Loucy (cell line): ENCODE measurements around the gene SIGLEC11.

Experiments used
- H2AFZ ChIP-seq: fragments of 200-600 bp; sonication (generic); 2 replicates; pipeline ENCODE4 v1.6.0; 2016; ENCODE audit warnings: antibody characterized with exemption, mild to moderate bottlenecking, low read length, moderate library complexity
- H3F3A ChIP-seq: fragments of 200-600 bp; 2 replicates; pipeline ENCODE4 v1.6.0; 2016; ENCODE audit warnings: antibody characterized with exemption, low read depth, mild to moderate bottlenecking
- H3K27me3 ChIP-seq: fragments of 200-600 bp; sonication (generic); 2 replicates; pipeline ENCODE4 v1.6.1; 2014; ENCODE audit warnings: low read length, mild to moderate bottlenecking; ENCODE audit not compliant: insufficient read depth, poor library complexity, severe bottlenecking
- H3K36me3 ChIP-seq: fragments of 200-600 bp; sonication (generic); 2 replicates; pipeline ENCODE4 v1.6.1; 2016; ENCODE audit warnings: low read length; ENCODE audit not compliant: insufficient read depth
- H3K4me1 ChIP-seq: fragments of 200-600 bp; sonication (generic); 2 replicates; pipeline ENCODE4 v1.5.1; 2014; ENCODE audit warnings: low read length, mild to moderate bottlenecking; ENCODE audit not compliant: insufficient read depth, poor library complexity, severe bottlenecking
- H3K4me2 ChIP-seq: fragments of 200-600 bp; sonication (generic); 2 replicates; pipeline ENCODE4 v1.6.0; 2014; ENCODE audit warnings: antibody characterized with exemption, low read length, low read depth, mild to moderate bottlenecking; ENCODE audit not compliant: poor library complexity, severe bottlenecking
- H3K4me3 ChIP-seq: fragments of 200-600 bp; sonication (generic); 2 replicates; pipeline ENCODE4 v1.5.1; 2014; ENCODE audit warnings: low read length, mild to moderate bottlenecking, mixed read lengths; ENCODE audit not compliant: poor library complexity, severe bottlenecking
- H3K79me2 ChIP-seq: fragments of 200-600 bp; sonication (generic); 2 replicates; pipeline ENCODE4 v1.6.1; 2014; ENCODE audit warnings: low read length; ENCODE audit not compliant: insufficient read depth
- H3K9ac ChIP-seq: fragments of 200-600 bp; sonication (generic); 2 replicates; pipeline ENCODE4 v1.6.0; 2014; ENCODE audit warnings: mild to moderate bottlenecking, low read depth, low read length, moderate library complexity; ENCODE audit not compliant: poor library complexity, severe bottlenecking
- H3K9me2 ChIP-seq: fragments of 200-600 bp; sonication (generic); replicated peaks from 2 replicates; pipeline ENCODE4 v1.6.1; 2016; ENCODE audit warnings: low read depth, low read length, mixed read lengths
- H3K9me3 ChIP-seq: fragments of 200-600 bp; sonication (generic); 2 replicates; pipeline ENCODE4 v1.6.1; 2014; ENCODE audit warnings: mild to moderate bottlenecking, antibody characterized with exemption, low read length, low read depth; ENCODE audit not compliant: insufficient read depth
- H4K20me1 ChIP-seq: fragments of 200-600 bp; sonication (generic); 2 replicates; pipeline ENCODE4 v1.6.0; 2014; ENCODE audit warnings: antibody characterized with exemption, low read length, mild to moderate bottlenecking; ENCODE audit not compliant: insufficient read depth, poor library complexity, severe bottlenecking
- CTCF ChIP-seq: fragments of 200-600 bp; sonication (generic); conservative IDR thresholded peaks from 2 replicates; pipeline ENCODE4 v1.5.1; 2014; ENCODE audit warnings: mild to moderate bottlenecking, antibody characterized with exemption, low read length
- EZH2phosphoT487 ChIP-seq: fragments of 200-600 bp; IDR thresholded peaks from 2 replicates; pipeline ENCODE4 v1.6.1; 2018; ENCODE audit warnings: antibody characterized with exemption, mild to moderate bottlenecking, moderate library complexity, borderline replicate concordance

SIGLEC11 gene

GRCh38 chr19:49940482-49940791, 20.5 kb downstream of the SIGLEC11 start:
- Histone ChIP-seq H3K4me1 (no peaks in the 10 kb centered on the region), H3K36me3 (no peaks in the 10 kb centered on the region), H3K9me2 (no peaks in the 10 kb centered on the region), H3K27me3 (no peaks in the 10 kb centered on the region), H3K4me3 (no peak overlapping the region), H2AFZ (no peak overlapping the region), H3K79me2 (no peaks in the 10 kb centered on the region), H4K20me1 (no peaks in the 10 kb centered on the region), H3K4me2 (no peak overlapping the region), H3K9me3 (no peaks in the 10 kb centered on the region), H3F3A (no peaks in the 10 kb centered on the region; the same call in 1 of the 2 replicates), H3K9ac (no peak overlapping the region)
- no peak; the same call in 1 of the 2 replicates for TF ChIP-seq CTCF
- no peak for TF ChIP-seq EZH2phosphoT487

GRCh38 chr19:49939721-49940481, 21.1 kb downstream of the SIGLEC11 start:
- Histone ChIP-seq H3K4me2 (no peak overlapping the region), H3K36me3 (no peaks in the 10 kb centered on the region), H2AFZ (no peak overlapping the region), H3K9ac (no peak overlapping the region), H3K9me2 (no peaks in the 10 kb centered on the region), H3F3A (no peaks in the 10 kb centered on the region; the same call in 1 of the 2 replicates), H3K4me3 (no peak overlapping the region), H3K9me3 (no peaks in the 10 kb centered on the region), H3K79me2 (no peaks in the 10 kb centered on the region), H3K27me3 (no peaks in the 10 kb centered on the region), H4K20me1 (no peaks in the 10 kb centered on the region), H3K4me1 (no peaks in the 10 kb centered on the region)
- peak; percentile 53 for TF ChIP-seq CTCF
- no peak for TF ChIP-seq EZH2phosphoT487

- no peak overlapping the region for H3K4me3 ChIP-seq
- TF ChIP-seq EZH2phosphoT487 = no peak
- TF ChIP-seq CTCF = no peak
- H3K4me2 ChIP-seq = no peak overlapping the region
- H3K27me3 ChIP-seq = no peaks in the 10 kb centered on the region
- H3K79me2 ChIP-seq = no peaks in the 10 kb centered on the region
- H3K9me2 ChIP-seq = no peaks in the 10 kb centered on the region
- H4K20me1 ChIP-seq = no peaks in the 10 kb centered on the region
- no peak overlapping the region for H2AFZ ChIP-seq
- H3K9me3 ChIP-seq = no peaks in the 10 kb centered on the region
- H3K9ac ChIP-seq = no peak overlapping the region
- peaks cover 2% of the 10 kb centered on the region for H3K4me1 ChIP-seq
- no peaks in the 10 kb centered on the region for H3K36me3 ChIP-seq
- no peaks in the 10 kb centered on the region; the same call in 1 of the 2 replicates for H3F3A ChIP-seq
These were observed 22.3 kb downstream of the SIGLEC11 start for GRCh38 chr19:49938662-49939061.
